ENCODE results near the gene IGSF22.

Gene IGSF22

DNA sequence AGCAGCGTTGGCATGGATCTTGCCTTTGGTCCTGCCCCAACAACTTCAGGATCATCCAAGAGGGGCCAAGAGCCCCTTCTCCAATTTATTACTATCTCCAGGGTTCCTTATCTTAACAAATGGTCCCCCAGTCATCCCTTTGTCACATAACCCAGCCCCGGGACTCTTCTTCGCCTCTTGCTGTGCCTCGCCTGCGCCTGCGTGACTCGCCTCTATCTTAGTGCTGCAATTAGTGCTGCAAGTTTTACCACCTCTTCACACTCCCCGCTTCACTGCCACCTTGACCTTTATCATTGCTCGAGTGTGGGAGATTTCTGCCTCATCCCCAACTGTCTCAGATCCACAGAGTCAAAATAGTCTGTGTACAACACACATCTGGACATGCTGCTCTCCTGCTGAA is 4.0 kb upstream of the IGSF22 start:
- H3K27me3 ChIP-seq (ENCODE audit: insufficient read depth, low read length), result 0 out of 2 replicates have a peak, but pooled peaks cover 2% of the 10 kb centered on the region
- H3K36me3 ChIP-seq (ENCODE audit: insufficient read depth, low read length), result no peaks in the 10 kb centered on the region
- H3K27ac ChIP-seq (ENCODE audit: low read depth, low read length), result no peak overlapping the region
- H3K4me1 ChIP-seq (ENCODE audit: control insufficient read depth, insufficient read depth, low read length, unreplicated experiment), result no peaks in the 10 kb centered on the region
- H3K4me3 ChIP-seq (ENCODE audit: low read depth, low read length), result no peak overlapping the region
- H2AFZ ChIP-seq (ENCODE audit: low read length, unreplicated experiment), result no peak overlapping the region
- no peaks in the 10 kb centered on the region for H3K79me2 ChIP-seq (ENCODE audit: control insufficient read depth, insufficient read depth, low read length, unreplicated experiment)

GRCh38 chr11:18729426-18729825 is 3.4 kb upstream of the IGSF22 start:
- no peaks in the 10 kb centered on the region for H3K4me1 ChIP-seq (ENCODE audit: control insufficient read depth, insufficient read depth, low read length, unreplicated experiment)
- H3K36me3 ChIP-seq (ENCODE audit: insufficient read depth, low read length), result no peaks in the 10 kb centered on the region
- no peak overlapping the region for H3K4me3 ChIP-seq (ENCODE audit: low read depth, low read length)
- no peak overlapping the region for H2AFZ ChIP-seq (ENCODE audit: low read length, unreplicated experiment)
- H3K27me3 ChIP-seq (ENCODE audit: insufficient read depth, low read length), result no peaks in the 10 kb centered on the region
- H3K79me2 ChIP-seq (ENCODE audit: control insufficient read depth, insufficient read depth, low read length, unreplicated experiment), result no peaks in the 10 kb centered on the region
- no peak overlapping the region for H3K27ac ChIP-seq (ENCODE audit: low read depth, low read length)

- no peak overlapping the region for H3K4me3 ChIP-seq (ENCODE audit: low read depth, low read length)
- H3K27me3 ChIP-seq (ENCODE audit: insufficient read depth, low read length), result no peaks in the 10 kb centered on the region
- H3K4me1 ChIP-seq (ENCODE audit: control insufficient read depth, insufficient read depth, low read length, unreplicated experiment), result no peaks in the 10 kb centered on the region
- no peak overlapping the region for H3K27ac ChIP-seq (ENCODE audit: low read depth, low read length)
- no peak overlapping the region for H2AFZ ChIP-seq (ENCODE audit: low read length, unreplicated experiment)
- H3K79me2 ChIP-seq (ENCODE audit: control insufficient read depth, insufficient read depth, low read length, unreplicated experiment), result no peaks in the 10 kb centered on the region
- no peaks in the 10 kb centered on the region for H3K36me3 ChIP-seq (ENCODE audit: insufficient read depth, low read length)
These were observed 2.7 kb upstream of the IGSF22 start for GRCh38 chr11:18728658-18729057.

DNA sequence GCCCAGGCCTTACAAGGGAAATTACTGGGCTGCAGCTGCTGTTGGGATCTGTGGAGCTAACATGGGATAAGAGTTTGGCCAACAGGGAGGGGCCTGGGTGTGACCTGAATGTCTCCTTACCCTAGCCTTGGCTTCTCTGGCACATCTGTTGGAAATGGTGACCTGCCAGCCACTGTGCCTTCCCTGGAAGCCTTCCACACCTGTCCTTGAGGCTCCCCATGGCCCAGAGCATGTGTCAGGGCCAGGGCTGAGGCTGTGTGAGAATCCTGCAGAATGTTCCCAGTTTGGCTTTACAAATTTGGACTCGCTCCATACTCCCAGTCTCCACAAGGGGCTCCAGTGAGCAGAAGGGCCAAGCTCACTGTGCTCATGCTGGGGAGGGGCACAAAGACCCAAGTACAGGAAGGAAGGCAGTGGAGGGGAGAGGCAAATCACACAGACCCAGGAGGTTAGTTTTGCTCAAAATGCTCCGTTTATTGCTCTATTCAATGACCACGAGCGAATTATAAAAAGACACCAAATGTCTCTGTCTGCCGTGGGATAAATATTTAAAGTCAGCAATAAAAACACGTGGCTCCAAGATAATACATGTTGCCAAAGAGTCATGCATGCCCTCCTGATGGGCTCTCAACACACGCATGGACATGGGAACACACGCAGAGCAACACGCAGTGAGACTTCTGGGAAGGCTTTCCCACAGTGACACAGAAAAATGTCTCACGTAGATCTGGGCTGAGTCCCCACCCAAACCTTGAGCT is 1.7 kb upstream of the IGSF22 start:
- H3K4me1 ChIP-seq (ENCODE audit: control insufficient read depth, insufficient read depth, low read length, unreplicated experiment), result no peaks in the 10 kb centered on the region
- H3K36me3 ChIP-seq (ENCODE audit: insufficient read depth, low read length), result no peaks in the 10 kb centered on the region
- H3K4me3 ChIP-seq (ENCODE audit: low read depth, low read length), result no peak overlapping the region
- H3K27ac ChIP-seq (ENCODE audit: low read depth, low read length), result no peak overlapping the region
- H2AFZ ChIP-seq (ENCODE audit: low read length, unreplicated experiment), result no peak overlapping the region
- H3K79me2 ChIP-seq (ENCODE audit: control insufficient read depth, insufficient read depth, low read length, unreplicated experiment), result no peaks in the 10 kb centered on the region
- H3K27me3 ChIP-seq (ENCODE audit: insufficient read depth, low read length), result no peaks in the 10 kb centered on the region

- H3K4me1 ChIP-seq (ENCODE audit: control insufficient read depth, insufficient read depth, low read length, unreplicated experiment), result no peaks in the 10 kb centered on the region
- no peak overlapping the region for H2AFZ ChIP-seq (ENCODE audit: low read length, unreplicated experiment)
- no peaks in the 10 kb centered on the region for H3K36me3 ChIP-seq (ENCODE audit: insufficient read depth, low read length)
- H3K79me2 ChIP-seq (ENCODE audit: control insufficient read depth, insufficient read depth, low read length, unreplicated experiment), result no peaks in the 10 kb centered on the region
- H3K4me3 ChIP-seq (ENCODE audit: low read depth, low read length), result no peak overlapping the region
- no peak overlapping the region for H3K27ac ChIP-seq (ENCODE audit: low read depth, low read length)
- no peaks in the 10 kb centered on the region for H3K27me3 ChIP-seq (ENCODE audit: insufficient read depth, low read length)
These were observed 2.0 kb downstream of the IGSF22 start for GRCh38 chr11:18723991-18724390.

DNA sequence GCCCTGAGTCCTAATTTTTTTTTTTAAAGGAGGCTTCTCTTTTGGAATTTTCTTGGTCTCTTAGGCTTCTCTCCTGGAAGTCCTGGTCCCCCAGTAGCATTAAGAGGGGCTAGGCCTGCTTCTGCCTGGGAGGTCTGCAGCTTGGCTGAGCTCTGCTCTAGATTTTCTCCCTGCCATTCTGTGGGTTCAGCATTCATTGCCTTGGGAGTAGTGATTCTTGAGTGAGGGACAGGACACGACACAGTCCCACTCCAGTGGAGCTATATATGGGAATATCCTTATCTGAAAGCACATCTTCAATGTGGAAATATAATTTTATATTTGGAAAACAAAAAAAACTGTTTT is 3.7 kb downstream of the IGSF22 start:
- no peaks in the 10 kb centered on the region for H3K4me1 ChIP-seq (ENCODE audit: control insufficient read depth, insufficient read depth, low read length, unreplicated experiment)
- no peak overlapping the region for H3K27ac ChIP-seq (ENCODE audit: low read depth, low read length)
- H3K36me3 ChIP-seq (ENCODE audit: insufficient read depth, low read length), result no peaks in the 10 kb centered on the region
- H2AFZ ChIP-seq (ENCODE audit: low read length, unreplicated experiment), result no peak overlapping the region
- no peaks in the 10 kb centered on the region for H3K79me2 ChIP-seq (ENCODE audit: control insufficient read depth, insufficient read depth, low read length, unreplicated experiment)
- H3K4me3 ChIP-seq (ENCODE audit: low read depth, low read length), result peak overlapping the region; percentile 81; the same call in 1 of the 2 replicates
- H3K27me3 ChIP-seq (ENCODE audit: insufficient read depth, low read length), result peaks cover 12% of the 10 kb centered on the region

- H3K4me1 ChIP-seq (ENCODE audit: control insufficient read depth, insufficient read depth, low read length, unreplicated experiment), result no peaks in the 10 kb centered on the region
- peak overlapping the region; percentile 98 for H2AFZ ChIP-seq (ENCODE audit: low read length, unreplicated experiment)
- H3K27me3 ChIP-seq (ENCODE audit: insufficient read depth, low read length), result peaks cover 17% of the 10 kb centered on the region
- no peaks in the 10 kb centered on the region for H3K79me2 ChIP-seq (ENCODE audit: control insufficient read depth, insufficient read depth, low read length, unreplicated experiment)
- no peaks in the 10 kb centered on the region for H3K36me3 ChIP-seq (ENCODE audit: insufficient read depth, low read length)
- no peak overlapping the region for H3K27ac ChIP-seq (ENCODE audit: low read depth, low read length)
- H3K4me3 ChIP-seq (ENCODE audit: low read depth, low read length), result peak overlapping the region; percentile 81
These were observed 4.3 kb downstream of the IGSF22 start for GRCh38 chr11:18721561-18722292.

DNA sequence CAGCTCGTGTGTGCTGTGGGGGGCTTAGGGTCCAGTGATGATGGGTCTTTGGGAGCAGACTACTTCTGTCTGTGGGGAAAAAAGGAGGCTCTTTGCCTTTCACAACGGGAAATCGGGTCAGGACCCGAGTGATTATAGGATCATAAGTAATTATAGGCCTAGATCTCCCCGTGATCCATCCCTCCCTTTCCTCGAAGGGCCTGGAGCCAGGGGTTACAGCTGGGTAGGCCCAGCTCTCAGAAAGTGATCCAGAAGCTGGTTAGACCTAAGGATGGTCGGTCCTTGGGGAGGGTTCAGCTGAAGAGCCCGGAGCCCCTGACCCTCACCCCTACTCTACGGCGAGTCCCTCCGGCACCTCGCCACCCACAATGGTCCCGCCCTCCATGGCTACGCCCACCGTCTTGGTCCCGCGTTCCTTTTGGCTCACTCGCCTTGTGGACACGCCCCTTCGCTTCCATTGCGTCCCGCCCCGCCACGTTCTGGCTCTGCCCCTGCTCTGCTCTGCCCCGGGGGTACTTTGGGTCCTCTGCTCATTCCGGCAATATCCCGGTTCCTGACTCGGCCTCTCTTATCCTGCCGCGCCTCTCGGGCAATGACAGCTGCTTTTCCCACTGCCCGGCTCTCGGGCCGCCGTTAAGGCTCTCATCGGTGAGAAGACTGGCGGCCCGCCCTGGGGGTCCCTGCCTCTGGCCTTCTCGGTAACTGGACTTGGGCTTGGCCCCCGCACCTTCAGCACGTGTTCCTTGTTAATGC is 5.0 kb downstream of the IGSF22 start:
- Histone ChIP-seq H3K27ac (ENCODE audit: low read depth, low read length) (no peak overlapping the region), H3K27me3 (ENCODE audit: insufficient read depth, low read length) (peaks cover 25% of the 10 kb centered on the region), H3K4me3 (ENCODE audit: low read depth, low read length) (peak overlapping the region; percentile 81), H2AFZ (ENCODE audit: low read length, unreplicated experiment) (peak overlapping the region; percentile 98), H3K4me1 (ENCODE audit: control insufficient read depth, insufficient read depth, low read length, unreplicated experiment) (no peaks in the 10 kb centered on the region), H3K36me3 (ENCODE audit: insufficient read depth, low read length) (no peaks in the 10 kb centered on the region), H3K79me2 (ENCODE audit: control insufficient read depth, insufficient read depth, low read length, unreplicated experiment) (no peaks in the 10 kb centered on the region)

GRCh38 chr11:18720091-18720807 is 5.7 kb downstream of the IGSF22 start:
- Histone ChIP-seq H3K4me1 (ENCODE audit: control insufficient read depth, insufficient read depth, low read length, unreplicated experiment) (no peaks in the 10 kb centered on the region), H2AFZ (ENCODE audit: low read length, unreplicated experiment) (no peak overlapping the region), H3K36me3 (ENCODE audit: insufficient read depth, low read length) (no peaks in the 10 kb centered on the region), H3K4me3 (ENCODE audit: low read depth, low read length) (no peak overlapping the region; the same call in 1 of the 2 replicates), H3K27ac (ENCODE audit: low read depth, low read length) (no peak overlapping the region), H3K27me3 (ENCODE audit: insufficient read depth, low read length) (peaks cover 32% of the 10 kb centered on the region), H3K79me2 (ENCODE audit: control insufficient read depth, insufficient read depth, low read length, unreplicated experiment) (no peaks in the 10 kb centered on the region)

DNA sequence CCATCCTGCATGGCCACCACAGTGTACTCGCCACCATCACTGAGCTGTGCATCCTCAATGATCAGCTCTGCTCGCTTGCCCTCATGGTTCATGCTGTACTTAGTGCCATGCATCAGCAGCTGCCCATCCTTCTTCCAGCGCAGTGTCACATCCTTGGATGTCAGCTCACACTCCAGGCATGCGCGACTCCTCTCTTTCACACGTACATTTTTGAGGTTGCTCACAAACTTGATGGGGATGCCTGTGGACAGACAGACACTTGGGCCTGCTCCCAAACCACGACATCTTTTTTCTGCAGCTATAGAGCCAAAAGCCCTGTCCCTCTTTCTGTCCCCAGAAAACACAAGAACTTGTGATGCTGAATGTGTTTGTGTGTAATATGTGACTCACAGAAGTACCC is 10.5 kb downstream of the IGSF22 start:
- Histone ChIP-seq H3K4me3 (ENCODE audit: low read depth, low read length) (no peak overlapping the region), H3K27me3 (ENCODE audit: insufficient read depth, low read length) (peaks cover 53% of the 10 kb centered on the region), H2AFZ (ENCODE audit: low read length, unreplicated experiment) (no peak overlapping the region), H3K27ac (ENCODE audit: low read depth, low read length) (no peak overlapping the region), H3K79me2 (ENCODE audit: control insufficient read depth, insufficient read depth, low read length, unreplicated experiment) (no peaks in the 10 kb centered on the region), H3K36me3 (ENCODE audit: insufficient read depth, low read length) (no peaks in the 10 kb centered on the region), H3K4me1 (ENCODE audit: control insufficient read depth, insufficient read depth, low read length, unreplicated experiment) (no peaks in the 10 kb centered on the region)
